ENCODE measurements around the gene FRK. TPM values are rescaled to one million over a fixed set of nuclear protein-coding genes. Genes with fewer than 3 reads are reported as not detected.
"Not testable (repeated sequence)": the region's sequence is repeated elsewhere in the genome, so short reads cannot be mapped to it uniquely, and the experiment has no call there.

FRK gene
- total RNA-seq, 2 experiments from 2014 or later = not detected

- no peak overlapping the region for H3K4me3 ChIP-seq (ENCODE audit: low read length)
- no peak for DNase-seq
- ChIA-PET POLR2A (no interaction called here), CTCF (no interaction called here)
- H3K27ac Mint-ChIP-seq = no peak overlapping the region
- no peak for TF ChIP-seq CTCF (IDR thresholded peaks at IDR 0.05)
- peaks cover 42% of the 10 kb centered on the region for H3K4me1 Mint-ChIP-seq (ENCODE audit: low read depth)
- H3K9me3 ChIP-seq (ENCODE audit: control insufficient read depth in 1 of 2, insufficient read depth in 1 of 2, low read length in 2 of 2) = peaks cover 0 to 9% of the 10 kb centered on the region in 2 experiments
- intact Hi-C loops (cut with DNase I, micrococcal nuclease) = no loop called here
- H3K4me1 ChIP-seq (ENCODE audit: insufficient read depth, low read length) = peaks cover 23% of the 10 kb centered on the region
- peaks cover 6% of the 10 kb centered on the region for H3K36me3 Mint-ChIP-seq (ENCODE audit: low read depth)
- ATAC-seq (ENCODE audit: poor library complexity) = no peak
- peaks cover 4% of the 10 kb centered on the region for H3K36me3 ChIP-seq (ENCODE audit: insufficient read depth, low read length)
- H3K4me3 Mint-ChIP-seq = peak overlapping the region; percentile 63
- peaks cover 3% of the 10 kb centered on the region for H3K9me3 Mint-ChIP-seq
- no peaks in the 10 kb centered on the region for H3K27me3 ChIP-seq (ENCODE audit: control insufficient read depth in 1 of 2, insufficient read depth in 2 of 2, low read length in 2 of 2)
- H3K27me3 Mint-ChIP-seq = no peaks in the 10 kb centered on the region
- H3K27ac ChIP-seq (ENCODE audit: low read depth in 1 of 2, low read length in 2 of 2) = no peak overlapping the region
Measured at GRCh38 chr6:116099036-116099435, 38.3 kb upstream of the FRK start.

GRCh38 chr6:116096979-116097816 lies 36.5 kb upstream of the FRK start:
- Histone ChIP-seq H3K27ac (ENCODE audit: low read depth in 1 of 2, low read length in 2 of 2) (no peak overlapping the region), H3K4me3 (ENCODE audit: low read length) (no peak overlapping the region), H3K36me3 (ENCODE audit: insufficient read depth, low read length) (no peaks in the 10 kb centered on the region), H3K9me3 (ENCODE audit: control insufficient read depth in 1 of 2, insufficient read depth in 1 of 2, low read length in 2 of 2) (peaks cover 0 to 9% of the 10 kb centered on the region in 2 experiments), H3K27me3 (ENCODE audit: control insufficient read depth in 1 of 2, insufficient read depth in 2 of 2, low read length in 2 of 2) (no peaks in the 10 kb centered on the region), H3K4me1 (ENCODE audit: insufficient read depth, low read length) (peaks cover 9% of the 10 kb centered on the region)
- Mint-ChIP-seq H3K27me3 (no peaks in the 10 kb centered on the region), H3K4me3 (no peak overlapping the region), H3K9me3 (peaks cover 3% of the 10 kb centered on the region), H3K4me1 (ENCODE audit: low read depth) (peaks cover 23% of the 10 kb centered on the region), H3K27ac (no peak overlapping the region), H3K36me3 (ENCODE audit: low read depth) (no peaks in the 10 kb centered on the region)
- peak; percentile 71 for TF ChIP-seq CTCF (IDR thresholded peaks at IDR 0.05)
- ChIA-PET CTCF (interaction anchor here (0.6 to 2.1 kb wide), 2 partner anchors 20 to 86 kb away, joined by 3 to 8 read pairs; no protein-coding TSS in a partner anchor), POLR2A (interaction anchor here (0.9 to 1.4 kb wide), 2 partner anchors 79 to 182 kb away, joined by 3 read pairs; no protein-coding TSS in a partner anchor)
- ATAC-seq (ENCODE audit: poor library complexity) (no peak), DNase-seq (peak in 2 of 14 experiments; percentile 16 to 24)
- intact Hi-C loops (cut with DNase I, micrococcal nuclease) = loop anchor here (1.0 kb wide), 2 partner anchors 85 to 86 kb away; no protein-coding TSS in a partner anchor

GRCh38 chr6:116096048-116096759 lies 35.5 kb upstream of the FRK start:
- H3K36me3 Mint-ChIP-seq (ENCODE audit: low read depth); H3K4me1 ChIP-seq (ENCODE audit: insufficient read depth, low read length); H3K9me3 Mint-ChIP-seq; H3K36me3 ChIP-seq (ENCODE audit: insufficient read depth, low read length); DNase-seq; H3K9me3 ChIP-seq (ENCODE audit: control insufficient read depth in 1 of 2, insufficient read depth in 1 of 2, low read length in 2 of 2); H3K4me3 Mint-ChIP-seq; ATAC-seq (ENCODE audit: poor library complexity); H3K27ac ChIP-seq (ENCODE audit: low read depth in 1 of 2, low read length in 2 of 2); H3K4me3 ChIP-seq (ENCODE audit: low read length); H3K27me3 Mint-ChIP-seq; H3K27ac Mint-ChIP-seq; H3K27me3 ChIP-seq (ENCODE audit: control insufficient read depth in 1 of 2, insufficient read depth in 2 of 2, low read length in 2 of 2): not testable (repeated sequence)
- POLR2A ChIA-PET = interaction anchor here (1.4 kb wide), 1 partner anchor 182 kb away, joined by 3 read pairs; no protein-coding TSS in a partner anchor
- H3K4me1 Mint-ChIP-seq (ENCODE audit: low read depth) = peaks cover 13% of the 10 kb centered on the region
- CTCF ChIA-PET = interaction anchor here (2.1 kb wide), 1 partner anchor 85 kb away, joined by 8 read pairs; no protein-coding TSS in a partner anchor
- intact Hi-C loops (cut with DNase I, micrococcal nuclease) = loop anchor here in 1 of 2 experiments (1.0 kb wide), 1 partner anchor 84 kb away; no protein-coding TSS in a partner anchor
